Stimulated activated naive CD4-positive, alpha-beta T cell treated with Interleukin-2 at 50 U/mL for 16 hours (primary cell): ENCODE results near the gene NRG2.

Experiments used
- DNase-seq: peaks from one replicate; lab custom pipeline; 2025; lab: John Stamatoyannopoulos, UW

Gene NRG2

GRCh38 chr5:139903450-139903794 lies 139.7 kb downstream of the NRG2 start:
- DNase-seq, result no peak

- DNase-seq, result no peak
Measured at GRCh38 chr5:139901986-139902385, 141.1 kb downstream of the NRG2 start.

- DNase-seq, result no peak
Measured at GRCh38 chr5:139901251-139901575, 141.9 kb downstream of the NRG2 start.

- DNase-seq, result no peak
Measured at GRCh38 chr5:139900546-139901250, 142.4 kb downstream of the NRG2 start.

- no peak for DNase-seq
Measured at GRCh38 chr5:139898981-139899380, 144.1 kb downstream of the NRG2 start.

GRCh38 chr5:139897982-139898381 lies 145.1 kb downstream of the NRG2 start:
- DNase-seq, result no peak

- DNase-seq, result no peak
Measured at GRCh38 chr5:139897342-139897741, 145.8 kb downstream of the NRG2 start.

GRCh38 chr5:139896718-139897117 lies 146.4 kb downstream of the NRG2 start:
- DNase-seq, result no peak

- DNase-seq, result no peak
Measured at GRCh38 chr5:139895647-139896046, 147.5 kb downstream of the NRG2 start.

GRCh38 chr5:139895046-139895445 lies 148.1 kb downstream of the NRG2 start:
- DNase-seq, result no peak

GRCh38 chr5:139893873-139894272 lies 149.2 kb downstream of the NRG2 start:
- no peak for DNase-seq

GRCh38 chr5:139889410-139889809 lies 153.7 kb downstream of the NRG2 start:
- DNase-seq, result no peak

GRCh38 chr5:139888370-139888769 lies 154.7 kb downstream of the NRG2 start:
- no peak for DNase-seq

- DNase-seq, result no peak
Measured at GRCh38 chr5:139886213-139886612, 156.9 kb downstream of the NRG2 start.

GRCh38 chr5:139885857-139886208 lies 157.3 kb downstream of the NRG2 start:
- DNase-seq, result no peak

- DNase-seq, result no peak
Measured at GRCh38 chr5:139885172-139885856, 157.8 kb downstream of the NRG2 start.

- DNase-seq, result no peak
Measured at GRCh38 chr5:139884734-139885133, 158.4 kb downstream of the NRG2 start.

- no peak for DNase-seq
Measured at GRCh38 chr5:139884144-139884543, 159.0 kb downstream of the NRG2 start.

GRCh38 chr5:139882961-139883539 lies 160.0 kb downstream of the NRG2 start:
- no peak for DNase-seq

- no peak for DNase-seq
Measured at GRCh38 chr5:139882316-139882715, 160.8 kb downstream of the NRG2 start.

GRCh38 chr5:139881143-139881733 lies 161.9 kb downstream of the NRG2 start:
- DNase-seq, result no peak

GRCh38 chr5:139880416-139881142 lies 162.5 kb downstream of the NRG2 start:
- no peak for DNase-seq

- DNase-seq, result no peak
Measured at GRCh38 chr5:139878093-139878492, 165.0 kb downstream of the NRG2 start.
